Measurements from ENCODE around the gene CDK2. TPM values are rescaled to one million over a fixed set of nuclear protein-coding genes. Genes with fewer than 3 reads are reported as not detected.
A peak's percentile ranks its signal among the peaks of the same experiment; 100 is the strongest.

The CDK2 gene
- total and polyA plus RNA-seq, 7 experiments from 2014 or later = 7.0 to 77.2 (median 20.7) TPM

- peaks cover 4 to 33% (median 18%) of the 10 kb centered on the region in 5 donors for H3K36me3 Mint-ChIP-seq
- Histone ChIP-seq H3K27ac (ENCODE audit: low read depth, low read length) (peak overlapping the region; percentile 22), H3K27me3 (ENCODE audit: control insufficient read depth in 2 of 2, insufficient read depth in 2 of 2, low read length in 2 of 2) (no peaks in the 10 kb centered on the region), H3K4me3 (ENCODE audit: low read length) (no peak overlapping the region), H3K36me3 (ENCODE audit: control insufficient read depth in 2 of 3, insufficient read depth in 3 of 3, low read length in 3 of 3) (peaks cover 26 to 35% (median 29%) of the 10 kb centered on the region in 3 experiments), H3K4me1 (ENCODE audit: control insufficient read depth in 2 of 2, insufficient read depth in 2 of 2, low read length in 2 of 2) (peaks cover 4 to 8% of the 10 kb centered on the region in 2 donors), H3K9me3 (ENCODE audit: control insufficient read depth in 2 of 3, low read length in 3 of 3) (no peaks in the 10 kb centered on the region)
- no peaks in the 10 kb centered on the region for H3K27me3 Mint-ChIP-seq
- peaks cover 0 to 3% (median 0%) of the 10 kb centered on the region in 11 donors for H3K9me3 Mint-ChIP-seq
- peak in 4 of 9 donors; percentile 41 to 47 (median 44) for DNase-seq
- ChIA-PET CTCF (interaction anchor here (0.5 to 1.1 kb wide), 6 partner anchors 8 to 231 kb away, joined by 3 to 5 read pairs (median 4); no protein-coding TSS in a partner anchor), POLR2A (interaction anchor here (0.7 to 27.1 kb wide), 10 partner anchors 9 to 137 kb away, joined by 3 to 728 read pairs (median 14); partner anchors contain the start of genes DGKA, DNAJC14, ORMDL2 and PYM1)
- intact Hi-C loops (cut with micrococcal nuclease) = loop anchor here in 1 of 2 donors (1.0 to 2.0 kb wide), 5 partner anchors 10 to 25 kb away; partner anchors contain the start of genes CDK2, DGKA and PMEL
- ATAC-seq = peak; percentile 71
- peaks cover 12 to 38% (median 21%) of the 10 kb centered on the region in 7 donors for H3K4me1 Mint-ChIP-seq
- H3K27ac Mint-ChIP-seq = peak overlapping the region; percentile 6 to 90 (median 78)
- H3K4me3 Mint-ChIP-seq = peak overlapping the region in 1 of 10 donors; percentile 21
These were observed 10.7 kb upstream of the CDK2 start for GRCh38 chr12:55955800-55956508.

- H3K27ac Mint-ChIP-seq = peak overlapping the region in 8 of 9 donors; percentile 53 to 95 (median 91)
- H3K4me3 ChIP-seq (ENCODE audit: low read length) = no peak overlapping the region
- H3K27me3 ChIP-seq (ENCODE audit: control insufficient read depth in 2 of 2, insufficient read depth in 2 of 2, low read length in 2 of 2) = no peaks in the 10 kb centered on the region
- peaks cover 3 to 21% (median 11%) of the 10 kb centered on the region in 5 donors for H3K36me3 Mint-ChIP-seq
- peaks cover 0 to 3% (median 0%) of the 10 kb centered on the region in 11 donors for H3K9me3 Mint-ChIP-seq
- H3K9me3 ChIP-seq (ENCODE audit: control insufficient read depth in 2 of 3, low read length in 3 of 3) = no peaks in the 10 kb centered on the region
- ChIA-PET CTCF (interaction anchor here (0.6 to 0.9 kb wide), 2 partner anchors 14 to 20 kb away, joined by 4 to 5 read pairs; no protein-coding TSS in a partner anchor), POLR2A (interaction anchor here (0.5 to 27.1 kb wide), 13 partner anchors 10 to 290 kb away, joined by 3 to 728 read pairs (median 5); partner anchors contain the start of genes DGKA, DNAJC14, ORMDL2 and PYM1)
- peak overlapping the region; percentile 62 for H3K27ac ChIP-seq (ENCODE audit: low read depth, low read length)
- peaks cover 4 to 8% of the 10 kb centered on the region in 2 donors for H3K4me1 ChIP-seq (ENCODE audit: control insufficient read depth in 2 of 2, insufficient read depth in 2 of 2, low read length in 2 of 2)
- H3K4me3 Mint-ChIP-seq = peak overlapping the region in 1 of 10 donors; percentile 59
- peaks cover 12 to 26% (median 17%) of the 10 kb centered on the region in 7 donors for H3K4me1 Mint-ChIP-seq
- peaks cover 14 to 21% (median 16%) of the 10 kb centered on the region in 3 experiments for H3K36me3 ChIP-seq (ENCODE audit: control insufficient read depth in 2 of 3, insufficient read depth in 3 of 3, low read length in 3 of 3)
- intact Hi-C loops (cut with micrococcal nuclease) = loop anchor here in 1 of 2 donors (2.0 kb wide), 1 partner anchor 16 kb away; no protein-coding TSS in a partner anchor
- H3K27me3 Mint-ChIP-seq = no peaks in the 10 kb centered on the region
- ATAC-seq (no peak), DNase-seq (no peak)
These were observed 9.3 kb upstream of the CDK2 start for GRCh38 chr12:55957106-55957859.

GRCh38 chr12:55963760-55964159, 2.9 kb upstream of the CDK2 start:
- Histone ChIP-seq H3K36me3 (ENCODE audit: control insufficient read depth in 2 of 3, insufficient read depth in 3 of 3, low read length in 3 of 3) (no peaks in the 10 kb centered on the region), H3K27ac (ENCODE audit: low read depth, low read length) (no peak overlapping the region), H3K27me3 (ENCODE audit: control insufficient read depth in 2 of 2, insufficient read depth in 2 of 2, low read length in 2 of 2) (no peaks in the 10 kb centered on the region), H3K9me3 (ENCODE audit: control insufficient read depth in 2 of 3, low read length in 3 of 3) (no peaks in the 10 kb centered on the region), H3K4me1 (ENCODE audit: control insufficient read depth in 2 of 2, insufficient read depth in 2 of 2, low read length in 2 of 2) (peaks cover 12 to 18% of the 10 kb centered on the region in 2 donors), H3K4me3 (ENCODE audit: low read length) (no peak overlapping the region)
- CTCF ChIA-PET = no interaction called here
- Mint-ChIP-seq H3K36me3 (peaks cover 0 to 8% (median 0%) of the 10 kb centered on the region in 5 donors), H3K9me3 (no peaks in the 10 kb centered on the region), H3K4me1 (peaks cover 19 to 36% (median 31%) of the 10 kb centered on the region in 7 donors), H3K27ac (peak overlapping the region in 7 of 9 donors; percentile 25 to 72 (median 48)), H3K27me3 (no peaks in the 10 kb centered on the region), H3K4me3 (peak overlapping the region in 1 of 10 donors; percentile 25)
- no peak for ATAC-seq
- POLR2A ChIA-PET = no interaction called here
- no peak for DNase-seq
- intact Hi-C loops (cut with micrococcal nuclease) = no loop called here

GRCh38 chr12:55965240-55965639, 1.4 kb upstream of the CDK2 start:
- no peaks in the 10 kb centered on the region for H3K27me3 Mint-ChIP-seq
- H3K4me3 ChIP-seq (ENCODE audit: low read length) = no peak overlapping the region
- peak overlapping the region in 8 of 9 donors; percentile 51 to 94 (median 84) for H3K27ac Mint-ChIP-seq
- ChIA-PET POLR2A (interaction anchor here (0.8 to 0.9 kb wide), 3 partner anchors 12 to 32 kb away, joined by 3 read pairs; no protein-coding TSS in a partner anchor), CTCF (no interaction called here)
- H3K9me3 ChIP-seq (ENCODE audit: control insufficient read depth in 2 of 3, low read length in 3 of 3) = no peaks in the 10 kb centered on the region
- no peaks in the 10 kb centered on the region for H3K9me3 Mint-ChIP-seq
- peaks cover 0 to 8% (median 0%) of the 10 kb centered on the region in 5 donors for H3K36me3 Mint-ChIP-seq
- no peak for DNase-seq
- H3K27me3 ChIP-seq (ENCODE audit: control insufficient read depth in 2 of 2, insufficient read depth in 2 of 2, low read length in 2 of 2) = no peaks in the 10 kb centered on the region
- H3K4me3 Mint-ChIP-seq = peak overlapping the region in 7 of 10 donors; percentile 88 to 97 (median 92)
- H3K4me1 ChIP-seq (ENCODE audit: control insufficient read depth in 2 of 2, insufficient read depth in 2 of 2, low read length in 2 of 2) = peaks cover 12 to 18% of the 10 kb centered on the region in 2 donors
- peak overlapping the region; percentile 69 for H3K27ac ChIP-seq (ENCODE audit: low read depth, low read length)
- ATAC-seq = no peak
- intact Hi-C loops (cut with micrococcal nuclease) = no loop called here
- peaks cover 19 to 44% (median 31%) of the 10 kb centered on the region in 7 donors for H3K4me1 Mint-ChIP-seq
- no peaks in the 10 kb centered on the region for H3K36me3 ChIP-seq (ENCODE audit: control insufficient read depth in 2 of 3, insufficient read depth in 3 of 3, low read length in 3 of 3)

- H3K27me3 ChIP-seq (ENCODE audit: control insufficient read depth in 2 of 2, insufficient read depth in 2 of 2, low read length in 2 of 2) = no peaks in the 10 kb centered on the region
- Mint-ChIP-seq H3K9me3 (no peaks in the 10 kb centered on the region), H3K4me3 (peak within 1 kb of the TSS; percentile 88 to 97 (median 92)), H3K27ac (peak within 1 kb of the TSS; percentile 61 to 94 (median 86)), H3K27me3 (no peaks in the 10 kb centered on the region), H3K4me1 (peaks cover 19 to 47% (median 32%) of the 10 kb centered on the region in 7 donors), H3K36me3 (peaks cover 0 to 8% (median 0%) of the 10 kb centered on the region in 5 donors)
- ATAC-seq = no peak
- intact Hi-C loops (cut with micrococcal nuclease) = loop anchor here (1.0 to 2.0 kb wide), 4 partner anchors 8 to 137 kb away; partner anchors contain the start of gene RAB5B (in 1 of the 2)
- no peaks in the 10 kb centered on the region for H3K36me3 ChIP-seq (ENCODE audit: control insufficient read depth in 2 of 3, insufficient read depth in 3 of 3, low read length in 3 of 3)
- no peaks in the 10 kb centered on the region for H3K9me3 ChIP-seq (ENCODE audit: control insufficient read depth in 2 of 3, low read length in 3 of 3)
- H3K4me1 ChIP-seq (ENCODE audit: control insufficient read depth in 2 of 2, insufficient read depth in 2 of 2, low read length in 2 of 2) = peaks cover 12 to 18% of the 10 kb centered on the region in 2 donors
- ChIA-PET CTCF (no interaction called here), POLR2A (interaction anchor here (0.8 kb wide), 1 partner anchor 26 kb away, joined by 3 read pairs; no protein-coding TSS in a partner anchor)
- H3K27ac ChIP-seq (ENCODE audit: low read depth, low read length) = peak within 1 kb of the TSS; percentile 69
- peak within 1 kb of the TSS; percentile 73 for H3K4me3 ChIP-seq (ENCODE audit: low read length)
- DNase-seq = no peak
These were observed 656 bp upstream of the CDK2 start, which contains the start of gene PMEL for GRCh38 chr12:55965941-55966407. PMEL (minus strand) TSS chr12:55966042; CDS start chr12:55966011, 31 bp downstream.

Measured in naive thymus-derived CD4-positive, alpha-beta T cell (primary cell).